Measurements from ENCODE around the gene CCR2.
"Not testable (repeated sequence)": the region's sequence is repeated elsewhere in the genome, so short reads cannot be mapped to it uniquely, and the experiment has no call there.

CCR2 gene

GRCh38 chr3:46380471-46381221 lies 26.7 kb downstream of the CCR2 start:
- DNase-seq: no peak

DNA sequence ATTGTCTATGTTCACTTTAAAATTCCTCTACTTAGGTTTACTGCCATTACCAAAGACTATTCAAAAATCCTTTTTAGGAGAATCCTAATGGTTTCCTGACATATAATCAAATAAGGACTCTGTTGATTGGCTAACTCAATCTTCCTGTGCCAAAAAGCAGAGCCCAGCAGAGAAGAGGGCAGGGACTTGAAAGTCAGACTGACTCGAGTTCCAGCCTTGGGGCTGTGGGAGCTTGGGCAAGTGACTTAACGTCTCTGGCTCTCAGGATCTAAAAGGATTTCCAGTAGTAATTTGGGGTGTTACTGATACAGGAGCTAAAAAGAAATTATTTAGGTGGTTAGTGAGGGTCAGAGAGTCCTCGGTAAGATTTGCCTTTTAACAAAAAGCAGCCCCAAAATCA lies 27.7 kb downstream of the CCR2 start:
- DNase-seq: no peak

DNA sequence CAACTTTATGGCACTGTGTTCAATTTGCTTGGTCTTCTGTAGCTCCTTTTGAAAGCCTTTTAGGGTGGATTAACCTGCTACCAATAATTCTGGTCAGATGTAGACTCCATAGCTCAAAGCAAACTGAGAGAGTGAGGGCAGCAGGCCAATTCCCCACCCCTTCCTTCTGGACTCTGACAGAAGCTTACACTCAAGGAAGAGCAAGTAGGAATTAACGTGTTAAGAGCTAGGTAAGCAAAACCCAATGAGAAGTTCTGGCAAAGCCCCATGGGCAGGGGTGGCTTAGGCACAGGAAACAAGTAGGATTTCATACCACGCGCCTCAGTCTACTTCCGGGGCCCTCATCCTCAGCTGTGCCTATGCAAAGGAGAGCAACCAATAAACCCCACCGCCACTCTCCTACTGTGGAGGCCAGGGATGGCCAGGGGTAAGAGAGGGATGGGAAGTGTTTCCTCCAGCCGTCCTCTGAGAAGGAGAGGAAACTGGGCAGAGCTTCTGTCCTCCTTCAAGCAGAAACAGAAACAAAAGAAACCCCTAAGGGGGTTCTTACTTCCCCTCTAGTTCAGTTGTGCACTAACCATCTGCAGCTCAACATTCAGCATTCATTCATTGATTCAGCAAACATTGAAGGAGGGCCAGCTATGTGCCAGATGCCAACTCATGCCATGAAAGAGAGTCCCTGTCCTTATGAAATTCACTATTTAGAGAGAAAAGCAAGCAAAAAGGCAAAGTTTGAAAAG lies 29.5 kb downstream of the CCR2 start:
- no peak for DNase-seq

DNA sequence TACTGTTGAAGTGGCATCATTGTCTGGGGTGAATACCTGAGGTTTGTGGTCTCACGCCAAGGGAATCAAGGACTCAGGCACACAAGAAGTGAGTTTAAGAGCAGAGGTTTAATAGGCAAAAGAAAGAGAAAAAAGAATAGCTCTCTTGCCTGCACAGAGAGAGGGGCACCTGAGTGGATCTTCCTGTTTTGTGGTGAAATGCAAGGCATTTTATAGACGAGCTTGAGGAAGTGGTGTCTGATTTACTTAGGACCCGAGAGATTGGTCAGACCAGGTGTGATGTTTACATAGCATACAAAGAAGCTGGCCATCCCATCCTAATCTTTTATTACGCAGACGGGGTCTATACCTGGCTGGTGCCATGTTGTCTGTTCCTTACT lies 30.0 kb downstream of the CCR2 start:
- DNase-seq: no peak

DNA sequence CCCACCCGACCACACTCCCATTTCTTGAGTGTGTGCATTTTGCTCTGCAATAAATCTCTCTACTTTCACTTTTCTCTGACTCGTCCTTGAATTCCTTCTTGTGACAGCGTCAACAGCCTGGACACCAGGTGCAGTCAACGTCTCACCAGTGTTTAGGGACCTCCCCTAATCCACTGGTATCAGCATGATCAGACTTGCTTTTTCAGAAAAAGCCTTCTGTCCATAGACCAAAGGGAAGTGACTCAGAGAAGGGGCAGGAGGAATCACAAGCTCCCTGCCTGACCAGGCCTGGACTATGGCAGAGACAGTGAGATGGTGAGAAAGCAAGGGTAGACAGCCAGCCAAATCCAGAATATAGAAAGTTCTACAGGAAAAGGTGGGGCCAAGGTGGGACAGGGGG lies 32.3 kb downstream of the CCR2 start:
- DNase-seq: no peak

DNA sequence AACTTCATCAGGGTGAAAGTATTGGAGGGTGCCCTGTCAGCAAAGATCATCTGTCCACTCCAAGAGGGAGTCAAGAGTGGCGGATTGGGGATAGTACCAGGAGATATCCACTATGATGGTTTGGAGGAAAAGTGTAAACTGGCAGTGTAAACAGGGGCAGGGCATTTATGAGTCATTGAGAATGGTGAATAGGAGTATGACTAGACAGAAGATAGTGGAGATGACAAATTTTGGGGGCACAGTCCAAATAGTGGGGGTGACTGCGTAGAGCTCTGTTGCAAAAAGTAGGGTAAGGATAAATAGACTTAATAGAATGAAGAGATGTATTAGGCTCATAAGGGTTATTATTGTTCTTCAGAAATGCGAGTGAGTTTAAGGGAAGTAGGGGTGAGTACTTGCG lies 34.9 kb downstream of the CCR2 start:
- DNase-seq: not testable (repeated sequence)

- no peak for DNase-seq
These were observed 35.4 kb downstream of the CCR2 start for GRCh38 chr3:46389306-46389705.

GRCh38 chr3:46391526-46391925 lies 37.6 kb downstream of the CCR2 start:
- not testable (repeated sequence) for DNase-seq

- DNase-seq: no peak
These were observed 39.1 kb downstream of the CCR2 start for GRCh38 chr3:46393011-46393410.

GRCh38 chr3:46393554-46394434 lies 39.9 kb downstream of the CCR2 start:
- DNase-seq: no peak

DNA sequence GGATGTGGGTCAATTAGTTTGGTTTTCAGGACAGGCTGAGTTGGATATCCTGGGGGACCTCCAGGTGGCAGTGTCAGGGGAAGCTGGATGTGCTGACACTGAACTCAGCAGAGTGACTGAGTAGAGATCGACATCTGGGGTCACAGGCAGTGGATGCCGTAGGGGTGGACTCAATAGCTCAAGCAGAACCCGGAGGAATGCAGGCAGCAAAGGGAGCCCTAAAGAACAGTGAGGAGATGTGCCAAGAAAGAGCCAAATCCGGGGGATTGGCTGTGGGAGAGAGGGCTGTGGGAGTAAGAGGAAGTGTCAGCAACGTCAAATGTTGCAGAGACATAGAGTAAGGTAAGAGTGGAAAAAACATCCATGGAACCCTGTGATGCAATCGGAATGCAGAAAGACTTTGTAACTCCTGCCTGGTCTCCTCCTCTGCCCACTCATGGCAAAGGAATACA lies 41.3 kb downstream of the CCR2 start:
- DNase-seq: no peak

GRCh38 chr3:46395766-46396530 lies 42.0 kb downstream of the CCR2 start:
- DNase-seq: no peak

DNA sequence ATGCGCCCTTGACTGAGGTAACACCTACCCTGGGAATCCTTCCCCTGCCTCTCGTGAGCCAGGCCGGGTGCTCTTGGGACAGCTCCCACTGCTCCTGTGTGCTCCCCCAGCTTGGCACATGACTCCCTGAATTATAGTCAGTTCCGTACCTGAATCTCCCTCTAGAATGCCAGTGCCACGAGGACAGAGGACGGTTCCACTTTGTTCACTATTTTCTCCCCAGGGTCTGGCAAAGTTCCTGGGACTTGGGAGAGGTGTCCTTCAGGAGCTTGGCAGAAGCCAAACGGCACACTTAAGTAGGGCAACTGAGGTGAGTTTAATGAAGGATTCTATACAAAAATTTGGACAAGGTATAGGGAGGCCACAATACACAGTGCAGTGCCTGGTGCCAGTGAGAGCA lies 43.2 kb downstream of the CCR2 start:
- DNase-seq: no peak

- no peak for DNase-seq
These were observed 44.5 kb downstream of the CCR2 start for GRCh38 chr3:46398186-46398955.

GRCh38 chr3:46399098-46399497 lies 45.2 kb downstream of the CCR2 start:
- no peak for DNase-seq

GRCh38 chr3:46399557-46399956 lies 45.6 kb downstream of the CCR2 start:
- no peak for DNase-seq

GRCh38 chr3:46400000-46400734 lies 46.3 kb downstream of the CCR2 start:
- no peak for DNase-seq

GRCh38 chr3:46400846-46401245 lies 46.9 kb downstream of the CCR2 start:
- no peak for DNase-seq

DNA sequence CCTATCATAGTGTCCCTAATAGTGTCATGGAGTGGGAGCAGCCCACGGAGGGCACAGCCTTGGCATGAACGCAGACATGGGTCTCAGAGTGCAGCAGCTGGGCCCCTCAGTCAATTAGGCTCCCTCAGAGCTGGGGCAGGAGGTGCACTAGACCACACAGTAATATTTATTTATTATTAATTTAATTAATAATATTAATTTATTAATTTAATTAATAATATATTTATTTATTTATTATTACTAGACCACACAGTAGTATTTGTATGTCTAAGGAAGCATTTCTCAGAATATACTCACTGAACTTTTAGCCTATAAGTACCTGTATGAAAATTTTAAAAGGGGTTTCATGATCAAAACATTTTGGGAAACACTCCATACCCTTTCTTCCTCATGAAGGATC lies 47.7 kb downstream of the CCR2 start:
- DNase-seq: no peak

DNA sequence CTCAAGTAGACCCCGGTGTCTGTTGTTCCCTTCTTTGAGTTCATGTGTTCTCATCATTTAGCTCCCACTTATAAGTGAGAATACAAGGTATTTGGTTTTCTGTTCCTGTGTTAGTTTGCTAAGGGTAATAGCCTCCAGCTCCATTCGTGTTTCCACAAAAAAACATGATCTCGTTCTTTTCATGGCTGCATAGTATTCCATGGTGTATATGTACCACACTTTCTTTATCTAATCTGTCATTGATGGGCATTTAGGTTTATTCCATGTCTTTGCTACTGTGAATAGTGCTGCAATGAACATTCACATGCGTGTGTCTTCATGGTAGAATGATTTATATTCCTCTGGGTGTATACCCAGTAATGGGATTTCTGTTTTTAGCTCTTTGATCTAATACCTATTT lies 49.0 kb downstream of the CCR2 start:
- DNase-seq: not testable (repeated sequence)

Measured in CD4-positive, alpha-beta T cell treated with Interleukin-17A for 4 hours (primary cell).